Measurements from ENCODE around the gene TAF13. TPM values are rescaled to one million over a fixed set of nuclear protein-coding genes. Genes with fewer than 3 reads are reported as not detected.

TAF13 gene
- total and polyA plus RNA-seq, 9 of the 15 experiments (the other 6 are each of a cell fraction or from before 2014, with no cell fraction given): 14.9 to 77.2 (median 38.7) TPM

DNA sequence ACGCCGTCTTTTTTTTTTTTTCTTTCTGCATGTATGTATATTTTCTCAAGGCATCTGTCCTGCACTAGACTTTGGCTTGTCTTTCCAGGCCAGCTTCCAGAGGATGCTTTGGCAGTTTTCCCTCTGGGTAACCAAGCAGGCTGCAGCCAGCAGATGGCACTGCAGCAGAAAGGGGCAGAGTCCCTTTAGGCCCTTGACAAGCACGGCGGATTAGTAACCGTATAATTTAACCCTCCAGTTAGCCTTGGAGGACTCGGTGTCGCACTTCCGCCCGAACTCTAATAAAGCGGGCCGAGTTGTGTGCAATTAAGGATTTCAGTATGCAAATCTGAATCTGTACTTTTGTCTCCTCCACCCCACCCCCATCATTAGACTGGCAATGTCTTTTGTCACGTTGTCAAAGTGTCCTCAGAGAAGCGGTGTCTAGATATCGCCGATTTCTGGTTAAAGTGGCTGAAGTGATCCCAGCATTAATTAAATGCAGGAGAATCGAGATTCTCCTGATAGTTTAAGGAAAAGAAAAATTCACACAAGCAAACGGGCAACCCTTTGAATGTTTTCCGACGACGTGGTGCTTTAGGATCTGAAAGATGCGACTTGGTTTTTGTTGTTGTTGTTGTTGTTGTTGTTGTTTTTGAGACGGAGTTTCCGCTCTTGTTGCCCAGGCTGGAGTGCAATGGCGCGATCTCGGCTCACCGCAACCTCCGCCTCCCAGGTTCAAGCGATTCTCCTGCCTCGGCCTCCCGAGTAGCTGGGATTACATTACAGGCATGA lies 13.6 kb upstream of the TAF13 start (continued):
- TF ChIP-seq, protein P1, sequence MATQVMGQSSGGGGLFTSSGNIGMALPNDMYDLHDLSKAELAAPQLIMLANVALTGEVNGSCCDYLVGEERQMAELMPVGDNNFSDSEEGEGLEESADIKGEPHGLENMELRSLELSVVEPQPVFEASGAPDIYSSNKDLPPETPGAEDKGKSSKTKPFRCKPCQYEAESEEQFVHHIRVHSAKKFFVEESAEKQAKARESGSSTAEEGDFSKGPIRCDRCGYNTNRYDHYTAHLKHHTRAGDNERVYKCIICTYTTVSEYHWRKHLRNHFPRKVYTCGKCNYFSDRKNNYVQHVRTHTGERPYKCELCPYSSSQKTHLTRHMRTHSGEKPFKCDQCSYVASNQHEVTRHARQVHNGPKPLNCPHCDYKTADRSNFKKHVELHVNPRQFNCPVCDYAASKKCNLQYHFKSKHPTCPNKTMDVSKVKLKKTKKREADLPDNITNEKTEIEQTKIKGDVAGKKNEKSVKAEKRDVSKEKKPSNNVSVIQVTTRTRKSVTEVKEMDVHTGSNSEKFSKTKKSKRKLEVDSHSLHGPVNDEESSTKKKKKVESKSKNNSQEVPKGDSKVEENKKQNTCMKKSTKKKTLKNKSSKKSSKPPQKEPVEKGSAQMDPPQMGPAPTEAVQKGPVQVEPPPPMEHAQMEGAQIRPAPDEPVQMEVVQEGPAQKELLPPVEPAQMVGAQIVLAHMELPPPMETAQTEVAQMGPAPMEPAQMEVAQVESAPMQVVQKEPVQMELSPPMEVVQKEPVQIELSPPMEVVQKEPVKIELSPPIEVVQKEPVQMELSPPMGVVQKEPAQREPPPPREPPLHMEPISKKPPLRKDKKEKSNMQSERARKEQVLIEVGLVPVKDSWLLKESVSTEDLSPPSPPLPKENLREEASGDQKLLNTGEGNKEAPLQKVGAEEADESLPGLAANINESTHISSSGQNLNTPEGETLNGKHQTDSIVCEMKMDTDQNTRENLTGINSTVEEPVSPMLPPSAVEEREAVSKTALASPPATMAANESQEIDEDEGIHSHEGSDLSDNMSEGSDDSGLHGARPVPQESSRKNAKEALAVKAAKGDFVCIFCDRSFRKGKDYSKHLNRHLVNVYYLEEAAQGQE (IDR thresholded peaks at IDR 0.05; ENCODE audit: borderline replicate concordance): peak; percentile 69
- TF ChIP-seq, protein P1 (CRISPR knock-in tag; IDR thresholded peaks at IDR 0.05; ENCODE audit: low read depth): no peak
- TF ChIP-seq PHF20 (IDR thresholded peaks at IDR 0.05; ENCODE audit: partially characterized antibody) (peak; percentile 33), SMC3 (conservative IDR thresholded peaks at IDR 0.05; ENCODE audit: insufficient read depth, low read depth, low read length) (peak; percentile 76), HDAC6 (IDR thresholded peaks at IDR 0.05; ENCODE audit: low read depth, low read length) (no peak), THRAP3 (IDR thresholded peaks at IDR 0.05; ENCODE audit: borderline replicate concordance) (peak; percentile 72; the same call in 1 of the 2 replicates), PTBP1 (IDR thresholded peaks at IDR 0.05; ENCODE audit: low read depth, low read length) (0 out of 2 replicates have a peak, but pooled peaks have one; percentile 57), SPI1 (IDR thresholded peaks at IDR 0.05; ENCODE audit: borderline replicate concordance, low read depth, low read length) (peak; percentile 80), RAD21 (CRISPR knock-in tag; conservative IDR thresholded peaks at IDR 0.05 in 1 of 2, IDR thresholded peaks at IDR 0.05 in 1 of 2) (peak; percentile 68 to 77), ELF1 (tag; IDR thresholded peaks at IDR 0.05) (peak; percentile 66), RBM17 (IDR thresholded peaks at IDR 0.05; ENCODE audit: borderline replicate concordance, low read depth, low read length) (no peak), NFE2 (IDR thresholded peaks at IDR 0.05; ENCODE audit: low read depth) (0 out of 2 replicates have a peak, but pooled peaks have one; percentile 20), SMARCA4 (IDR thresholded peaks at IDR 0.05) (peak; percentile 52; the same call in 1 of the 2 replicates), MECOM (CRISPR knock-in tag; IDR thresholded peaks at IDR 0.05) (peak; percentile 62; the same call in 1 of the 2 replicates), FOXP1 (CRISPR knock-in tag; IDR thresholded peaks at IDR 0.05) (peak; percentile 97), CHD1 (IDR thresholded peaks at IDR 0.05; ENCODE audit: low read length) (peak; percentile 52), HDAC3 (IDR thresholded peaks at IDR 0.05; ENCODE audit: borderline replicate concordance, partially characterized antibody) (peak; percentile 10)
- TF ChIP-seq, protein P2, sequence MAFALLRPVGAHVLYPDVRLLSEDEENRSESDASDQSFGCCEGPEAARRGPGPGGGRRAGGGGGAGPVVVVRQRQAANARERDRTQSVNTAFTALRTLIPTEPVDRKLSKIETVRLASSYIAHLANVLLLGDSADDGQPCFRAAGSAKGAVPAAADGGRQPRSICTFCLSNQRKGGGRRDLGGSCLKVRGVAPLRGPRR (CRISPR knock-in tag; IDR thresholded peaks at IDR 0.05): no peak
- TF ChIP-seq, protein P3, sequence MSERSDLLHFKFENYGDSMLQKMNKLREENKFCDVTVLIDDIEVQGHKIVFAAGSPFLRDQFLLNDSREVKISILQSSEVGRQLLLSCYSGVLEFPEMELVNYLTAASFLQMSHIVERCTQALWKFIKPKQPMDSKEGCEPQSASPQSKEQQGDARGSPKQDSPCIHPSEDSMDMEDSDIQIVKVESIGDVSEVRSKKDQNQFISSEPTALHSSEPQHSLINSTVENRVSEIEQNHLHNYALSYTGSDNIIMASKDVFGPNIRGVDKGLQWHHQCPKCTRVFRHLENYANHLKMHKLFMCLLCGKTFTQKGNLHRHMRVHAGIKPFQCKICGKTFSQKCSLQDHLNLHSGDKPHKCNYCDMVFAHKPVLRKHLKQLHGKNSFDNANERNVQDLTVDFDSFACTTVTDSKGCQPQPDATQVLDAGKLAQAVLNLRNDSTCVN (CRISPR knock-in tag; IDR thresholded peaks at IDR 0.05): peak; percentile 4; the same call in 1 of the 2 replicates
